Measurements from ENCODE around the gene PPIF. TPM values are rescaled to one million over a fixed set of nuclear protein-coding genes. Genes with fewer than 3 reads are reported as not detected.

The PPIF gene
- total and polyA plus RNA-seq, 4 donors, result 21.7 to 96.8 (median 39.9) TPM

- Histone ChIP-seq H3K36me3 (ENCODE audit: control insufficient read depth in 4 of 4, insufficient read depth in 4 of 4, low read length in 4 of 4) (no peaks in the 10 kb centered on the region), H3K9ac (ENCODE audit: insufficient read depth in 1 of 2, low read length in 2 of 2) (no peak overlapping the region), H3K9me3 (ENCODE audit: control insufficient read depth in 4 of 4, insufficient read depth in 3 of 4, low read length in 3 of 4) (peaks cover 0 to 2% (median 0%) of the 10 kb centered on the region in 4 donors), H3K4me1 (ENCODE audit: control insufficient read depth in 5 of 5, insufficient read depth in 5 of 5, low read length in 5 of 5) (no peaks in the 10 kb centered on the region), H3K27ac (ENCODE audit: low read depth in 1 of 2, low read length in 1 of 2) (no peak overlapping the region), H3K27me3 (ENCODE audit: control insufficient read depth in 3 of 3, insufficient read depth in 3 of 3, low read length in 2 of 3) (no peaks in the 10 kb centered on the region), H3K4me3 (no peak overlapping the region)
- DNase-seq, result no peak
- no peak for ATAC-seq (ENCODE audit: insufficient read depth, low FRiP score)
- no peak for TF ChIP-seq CTCF (IDR thresholded peaks at IDR 0.05; ENCODE audit: control extremely low read depth, extremely low read depth)
- WGBS, 2 donors, result 91% methylated on average over 14 of the region's 14 CpGs
Measured at GRCh38 chr10:79328737-79329504, 18.3 kb upstream of the PPIF start.

GRCh38 chr10:79329529-79329928, 17.7 kb upstream of the PPIF start:
- ATAC-seq (ENCODE audit: insufficient read depth, low FRiP score) (no peak), DNase-seq (no peak)
- no peak for TF ChIP-seq CTCF (IDR thresholded peaks at IDR 0.05; ENCODE audit: control extremely low read depth, extremely low read depth)
- peaks cover 0 to 2% (median 0%) of the 10 kb centered on the region in 4 donors for H3K9me3 ChIP-seq (ENCODE audit: control insufficient read depth in 4 of 4, insufficient read depth in 3 of 4, low read length in 3 of 4)
- H3K9ac ChIP-seq (ENCODE audit: insufficient read depth in 1 of 2, low read length in 2 of 2), result no peak overlapping the region
- H3K4me3 ChIP-seq, result no peak overlapping the region
- H3K36me3 ChIP-seq (ENCODE audit: control insufficient read depth in 4 of 4, insufficient read depth in 4 of 4, low read length in 4 of 4), result no peaks in the 10 kb centered on the region
- no peaks in the 10 kb centered on the region for H3K27me3 ChIP-seq (ENCODE audit: control insufficient read depth in 3 of 3, insufficient read depth in 3 of 3, low read length in 2 of 3)
- no peak overlapping the region for H3K27ac ChIP-seq (ENCODE audit: low read depth in 1 of 2, low read length in 1 of 2)
- no peaks in the 10 kb centered on the region for H3K4me1 ChIP-seq (ENCODE audit: control insufficient read depth in 5 of 5, insufficient read depth in 5 of 5, low read length in 5 of 5)
- 94% methylated on average over 9 of the region's 9 CpGs for WGBS, 2 donors

- 90 to 95% methylated on average over 5 of the region's 5 CpGs for WGBS, 2 donors
Measured at GRCh38 chr10:79331226-79331625, 16.0 kb upstream of the PPIF start.

More at GRCh38 chr10:79331226-79331625, 16.0 kb upstream of the PPIF start:
- Histone ChIP-seq H3K36me3 (ENCODE audit: control insufficient read depth in 4 of 4, insufficient read depth in 4 of 4, low read length in 4 of 4) (no peaks in the 10 kb centered on the region), H3K27me3 (ENCODE audit: control insufficient read depth in 3 of 3, insufficient read depth in 3 of 3, low read length in 2 of 3) (no peaks in the 10 kb centered on the region), H3K4me3 (no peak overlapping the region), H3K4me1 (ENCODE audit: control insufficient read depth in 5 of 5, insufficient read depth in 5 of 5, low read length in 5 of 5) (no peaks in the 10 kb centered on the region), H3K9ac (ENCODE audit: insufficient read depth in 1 of 2, low read length in 2 of 2) (no peak overlapping the region), H3K27ac (ENCODE audit: low read depth in 1 of 2, low read length in 1 of 2) (no peak overlapping the region), H3K9me3 (ENCODE audit: control insufficient read depth in 4 of 4, insufficient read depth in 3 of 4, low read length in 3 of 4) (peaks cover 0 to 2% (median 0%) of the 10 kb centered on the region in 4 donors)
- no peak for DNase-seq
- ATAC-seq (ENCODE audit: insufficient read depth, low FRiP score), result no peak
- TF ChIP-seq CTCF (IDR thresholded peaks at IDR 0.05; ENCODE audit: control extremely low read depth, extremely low read depth), result no peak

All from lung (tissue), 12 donors.